IPS DF 19.7 (cell line): ENCODE data around the gene FZR1.
"Not testable (repeated sequence)": the region's sequence is repeated elsewhere in the genome, so short reads cannot be mapped to it uniquely, and the experiment has no call there.

Source experiments
- DNase-seq: peaks from one replicate; pipeline ENCODE4 v3.0.0-alpha.2; 2013; ENCODE audit warnings: low read depth, low spot score

FZR1 gene

GRCh38 chr19:3573162-3573857 is 67.2 kb downstream of the FZR1 start:
- no peak for DNase-seq

GRCh38 chr19:3573858-3574637 is 67.9 kb downstream of the FZR1 start:
- DNase-seq, result peak; percentile 61

GRCh38 chr19:3575260-3575741 is 69.2 kb downstream of the FZR1 start:
- no peak for DNase-seq

GRCh38 chr19:3575949-3576673 is 70.0 kb downstream of the FZR1 start:
- no peak for DNase-seq

- no peak for DNase-seq
Observed at GRCh38 chr19:3576696-3577443, 70.8 kb downstream of the FZR1 start.

- DNase-seq, result no peak
Observed at GRCh38 chr19:3577723-3578344, 71.7 kb downstream of the FZR1 start.

- DNase-seq, result no peak
Observed at GRCh38 chr19:3578390-3578789, 72.3 kb downstream of the FZR1 start.

- DNase-seq, result no peak
Observed at GRCh38 chr19:3580156-3580934, 74.2 kb downstream of the FZR1 start.

- not testable (repeated sequence) for DNase-seq
Observed at GRCh38 chr19:3581792-3582191, 75.7 kb downstream of the FZR1 start.

- not testable (repeated sequence) for DNase-seq
Observed at GRCh38 chr19:3584036-3584802, 78.1 kb downstream of the FZR1 start.

GRCh38 chr19:3585301-3586126 is 79.4 kb downstream of the FZR1 start, which contains the start of gene GIPC3:
Gene GIPC3, plus strand, starts transcription at chr19:3585478. Its CDS starts 120 bp downstream, at chr19:3585598.
- DNase-seq, result no peak

GRCh38 chr19:3586127-3586626 is 80.1 kb downstream of the FZR1 start:
- DNase-seq, result no peak

- DNase-seq, result no peak
Observed at GRCh38 chr19:3586707-3587346, 80.7 kb downstream of the FZR1 start.
